Ramos (cell line): ENCODE measurements around the gene SETD2.

Experiments
- in situ Hi-C: fragments of 300-500 bp; cut with MboI; formaldehyde crosslinking; loops from one replicate; pipeline ENCODE4 v1.14.3; 2022; ENCODE audit warnings: low sequenced_read_pairs; ENCODE audit not compliant: unreplicated experiment

Gene SETD2

GRCh38 chr3:46976326-46977190 lies 187.4 kb downstream of the SETD2 start, which contains the start of gene CCDC12:
CCDC12 (minus strand) TSS chr3:46976745; CDS start chr3:46976732, 13 bp downstream.
- in situ Hi-C loops, result no loop called here

GRCh38 chr3:46974421-46975171 lies 189.3 kb downstream of the SETD2 start:
- in situ Hi-C loops, result no loop called here

GRCh38 chr3:46972396-46972795 lies 191.5 kb downstream of the SETD2 start:
- in situ Hi-C loops, result no loop called here

- in situ Hi-C loops, result no loop called here
These were observed 192.2 kb downstream of the SETD2 start for GRCh38 chr3:46971742-46972141.

- in situ Hi-C loops, result no loop called here
These were observed 192.8 kb downstream of the SETD2 start for GRCh38 chr3:46971151-46971550.

GRCh38 chr3:46970391-46971091 lies 193.4 kb downstream of the SETD2 start:
- in situ Hi-C loops, result no loop called here

- in situ Hi-C loops, result no loop called here
These were observed 195.0 kb downstream of the SETD2 start for GRCh38 chr3:46968783-46969428.

GRCh38 chr3:46966811-46967210 lies 197.1 kb downstream of the SETD2 start:
- in situ Hi-C loops, result no loop called here
